H1 (cell line): ENCODE results near the gene KRT27.

Experiments used
- BACH1 ChIP-seq: IDR thresholded peaks from 2 replicates; pipeline ENCODE4 v1.6.1; 2012; ENCODE audit warnings: low read length, improper control_type of control experiment
- CEBPB ChIP-seq: IDR thresholded peaks from 2 replicates; pipeline ENCODE4 v1.6.1; 2012; ENCODE audit warnings: low read depth, low read length
- CHD2 ChIP-seq: IDR thresholded peaks from 2 replicates; pipeline ENCODE4 v1.6.1; 2012; ENCODE audit warnings: low read length, improper control_type of control experiment
- EP300 ChIP-seq, 2 experiments: IDR thresholded peaks; 1 replicate in 1 of 2; 2 replicates in 1 of 2; pipeline ENCODE4 v1.6.1; 2011 to 2012; ENCODE audit warnings: low read depth in 2 of 2, low read length in 2 of 2, mild to moderate bottlenecking in 2 of 2, borderline replicate concordance in 1 of 2, inconsistent platforms in 1 of 2, moderate library complexity in 1 of 2
- JUND ChIP-seq: IDR thresholded peaks from 2 replicates; pipeline ENCODE4 v1.6.1; 2011; ENCODE audit warnings: mild to moderate bottlenecking, improper control_type of control experiment, low read length
- KDM1A ChIP-seq: fragments of 200-600, 300-600 bp; sonication (generic); IDR thresholded peaks from 2 replicates; pipeline ENCODE4 v1.7.1; 2016; ENCODE audit warnings: mild to moderate bottlenecking, low read length, borderline replicate concordance
- POLR2AphosphoS5 ChIP-seq: IDR thresholded peaks from 2 replicates; pipeline ENCODE4 v1.6.1; 2011; ENCODE audit warnings: low read depth, low read length
- TF ChIP-seq, protein P1 (sequence below), 3 experiments: IDR thresholded peaks; 1 replicate in 2 of 3; 2 replicates in 1 of 3; pipeline versions ENCODE4 v1.5.1 to v1.6.1; 2011; ENCODE audit warnings: low read length in 3 of 3, mild to moderate bottlenecking in 3 of 3, inconsistent platforms in 2 of 3, low read depth in 1 of 3, moderate library complexity in 1 of 3; ENCODE audit not compliant: insufficient read depth in 1 of 3; ENCODE audit errors: control extremely low read depth in 1 of 3

- TF ChIP-seq, protein P1, sequence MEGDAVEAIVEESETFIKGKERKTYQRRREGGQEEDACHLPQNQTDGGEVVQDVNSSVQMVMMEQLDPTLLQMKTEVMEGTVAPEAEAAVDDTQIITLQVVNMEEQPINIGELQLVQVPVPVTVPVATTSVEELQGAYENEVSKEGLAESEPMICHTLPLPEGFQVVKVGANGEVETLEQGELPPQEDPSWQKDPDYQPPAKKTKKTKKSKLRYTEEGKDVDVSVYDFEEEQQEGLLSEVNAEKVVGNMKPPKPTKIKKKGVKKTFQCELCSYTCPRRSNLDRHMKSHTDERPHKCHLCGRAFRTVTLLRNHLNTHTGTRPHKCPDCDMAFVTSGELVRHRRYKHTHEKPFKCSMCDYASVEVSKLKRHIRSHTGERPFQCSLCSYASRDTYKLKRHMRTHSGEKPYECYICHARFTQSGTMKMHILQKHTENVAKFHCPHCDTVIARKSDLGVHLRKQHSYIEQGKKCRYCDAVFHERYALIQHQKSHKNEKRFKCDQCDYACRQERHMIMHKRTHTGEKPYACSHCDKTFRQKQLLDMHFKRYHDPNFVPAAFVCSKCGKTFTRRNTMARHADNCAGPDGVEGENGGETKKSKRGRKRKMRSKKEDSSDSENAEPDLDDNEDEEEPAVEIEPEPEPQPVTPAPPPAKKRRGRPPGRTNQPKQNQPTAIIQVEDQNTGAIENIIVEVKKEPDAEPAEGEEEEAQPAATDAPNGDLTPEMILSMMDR (IDR thresholded peaks at IDR 0.05; ENCODE audit: control extremely low read depth in 1 of 3, insufficient read depth in 1 of 3, low read depth in 1 of 3, low read length in 3 of 3): no peak
- TF ChIP-seq POLR2AphosphoS5 (no peak), EP300 (IDR thresholded peaks at IDR 0.05; ENCODE audit: borderline replicate concordance in 1 of 2, low read depth in 2 of 2, low read length in 2 of 2) (no peak), KDM1A (no peak), JUND (no peak), CHD2 (no peak), BACH1 (no peak), CEBPB (no peak)
Measured at GRCh38 chr17:40800381-40800780, 18.0 kb upstream of the KRT27 start.
